GM12874 (cell line): Measurements from ENCODE around the gene TRPV3.
A peak's percentile ranks its signal among the peaks of the same experiment; 100 is the strongest.

ENCODE experiments used
- CTCF ChIP-seq: IDR thresholded peaks from 2 replicates; pipeline ENCODE4 v1.5.1; 2011; ENCODE audit warnings: low read depth, mild to moderate bottlenecking, control low read depth, low read length, moderate library complexity; ENCODE audit not compliant: insufficient read depth

Gene TRPV3

GRCh38 chr17:3544365-3544764, 13.2 kb downstream of the TRPV3 start:
- no peak for TF ChIP-seq CTCF

DNA sequence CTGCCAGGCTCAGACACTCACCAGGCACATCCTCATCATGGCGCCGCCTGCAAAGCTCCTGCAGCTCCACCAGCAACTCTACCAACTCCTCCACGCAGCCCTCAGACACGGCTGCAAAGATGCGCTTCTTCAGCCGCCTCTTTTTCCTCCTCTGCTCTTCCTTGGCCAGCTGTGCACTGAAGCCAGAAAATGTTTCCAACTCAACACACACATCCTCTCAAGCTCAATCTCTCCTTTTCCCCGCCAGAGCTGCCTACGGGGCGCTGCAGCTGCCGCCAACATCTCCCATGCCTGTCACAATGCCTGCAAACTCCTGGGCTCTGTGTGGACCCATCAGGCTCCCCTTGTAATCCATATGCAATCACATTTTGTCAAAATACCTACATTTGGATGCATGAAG, 14.2 kb downstream of the TRPV3 start:
- TF ChIP-seq CTCF, result no peak

GRCh38 chr17:3542410-3543088, 15.1 kb downstream of the TRPV3 start:
- TF ChIP-seq CTCF, result no peak

GRCh38 chr17:3539881-3540540, 17.6 kb downstream of the TRPV3 start:
- no peak for TF ChIP-seq CTCF

GRCh38 chr17:3536716-3537115, 20.9 kb downstream of the TRPV3 start:
- TF ChIP-seq CTCF, result no peak

- TF ChIP-seq CTCF, result peak; percentile 85
Measured at GRCh38 chr17:3535253-3535995, 22.2 kb downstream of the TRPV3 start.

DNA sequence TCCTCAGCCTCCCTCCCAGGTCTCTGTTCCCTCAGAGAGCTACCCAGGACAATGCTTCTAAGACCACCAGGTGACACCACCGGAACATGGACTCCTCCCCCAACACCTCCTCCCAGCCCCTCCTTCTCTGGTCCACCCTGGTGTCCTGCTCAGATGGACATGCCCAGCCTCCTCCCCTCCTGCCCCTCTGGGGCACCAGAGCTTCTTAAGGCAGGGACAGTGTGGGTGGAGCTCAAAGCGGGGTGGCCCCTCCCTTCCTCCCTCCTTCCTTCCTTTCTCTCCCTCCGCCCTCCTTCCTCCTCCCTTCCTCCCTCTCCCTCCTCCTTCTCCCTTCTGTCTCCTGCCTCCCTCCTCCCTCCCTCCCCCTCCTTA, 22.7 kb downstream of the TRPV3 start:
- TF ChIP-seq CTCF, result no peak
